HL-60 (cell line): Measurements from ENCODE around the gene OR9Q1.

Source experiments
- POLR2AphosphoS5 ChIP-seq: IDR thresholded peaks from 2 replicates; pipeline ENCODE4 v1.6.1; 2012; ENCODE audit warnings: low read depth
- TF ChIP-seq, protein P1 (sequence below): IDR thresholded peaks from one replicate; pipeline ENCODE4 v1.5.1; 2011; ENCODE audit warnings: low read length, control low read depth, inconsistent platforms; ENCODE audit not compliant: insufficient read depth

DNA sequence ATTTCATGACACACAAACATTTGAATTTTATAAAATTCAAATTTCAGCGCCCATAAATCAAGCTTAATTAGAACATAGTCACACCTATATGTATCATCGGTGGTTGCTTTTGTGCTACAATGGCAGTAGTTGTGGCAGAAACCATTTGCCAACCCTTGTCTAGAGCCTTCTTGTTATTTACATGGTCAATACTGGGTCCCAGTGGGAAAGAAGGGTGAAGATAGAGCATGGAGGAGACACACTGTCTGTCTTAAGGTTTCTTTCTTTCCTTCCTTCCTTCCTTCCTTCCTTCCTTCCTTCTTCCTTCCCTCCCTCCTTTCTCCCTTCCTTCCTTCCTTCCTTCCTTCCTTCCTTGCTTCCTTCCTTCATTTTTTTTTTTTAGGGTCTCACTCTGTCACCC is 10.8 kb downstream of the OR9Q1 start:
- TF ChIP-seq, protein P1, sequence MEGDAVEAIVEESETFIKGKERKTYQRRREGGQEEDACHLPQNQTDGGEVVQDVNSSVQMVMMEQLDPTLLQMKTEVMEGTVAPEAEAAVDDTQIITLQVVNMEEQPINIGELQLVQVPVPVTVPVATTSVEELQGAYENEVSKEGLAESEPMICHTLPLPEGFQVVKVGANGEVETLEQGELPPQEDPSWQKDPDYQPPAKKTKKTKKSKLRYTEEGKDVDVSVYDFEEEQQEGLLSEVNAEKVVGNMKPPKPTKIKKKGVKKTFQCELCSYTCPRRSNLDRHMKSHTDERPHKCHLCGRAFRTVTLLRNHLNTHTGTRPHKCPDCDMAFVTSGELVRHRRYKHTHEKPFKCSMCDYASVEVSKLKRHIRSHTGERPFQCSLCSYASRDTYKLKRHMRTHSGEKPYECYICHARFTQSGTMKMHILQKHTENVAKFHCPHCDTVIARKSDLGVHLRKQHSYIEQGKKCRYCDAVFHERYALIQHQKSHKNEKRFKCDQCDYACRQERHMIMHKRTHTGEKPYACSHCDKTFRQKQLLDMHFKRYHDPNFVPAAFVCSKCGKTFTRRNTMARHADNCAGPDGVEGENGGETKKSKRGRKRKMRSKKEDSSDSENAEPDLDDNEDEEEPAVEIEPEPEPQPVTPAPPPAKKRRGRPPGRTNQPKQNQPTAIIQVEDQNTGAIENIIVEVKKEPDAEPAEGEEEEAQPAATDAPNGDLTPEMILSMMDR = no peak
- TF ChIP-seq POLR2AphosphoS5 = no peak
